Activated CD4-positive, alpha-beta T cell treated with anti-CD3 and anti-CD28 coated beads, Interleukin-2, amount 50 U/mL, for 24 hours (primary cell): ENCODE data around the gene OR5P2.
"Not testable (repeated sequence)": the region's sequence is repeated elsewhere in the genome, so short reads cannot be mapped to it uniquely, and the experiment has no call there.

ENCODE experiments used
- DNase-seq, 2 donors: peaks; one replicate each; pipeline ENCODE4 v3.0.0-alpha.2; 2020; ENCODE audit warnings: low read depth in 1 of 2, low spot score in 1 of 2

Gene OR5P2, protein sequence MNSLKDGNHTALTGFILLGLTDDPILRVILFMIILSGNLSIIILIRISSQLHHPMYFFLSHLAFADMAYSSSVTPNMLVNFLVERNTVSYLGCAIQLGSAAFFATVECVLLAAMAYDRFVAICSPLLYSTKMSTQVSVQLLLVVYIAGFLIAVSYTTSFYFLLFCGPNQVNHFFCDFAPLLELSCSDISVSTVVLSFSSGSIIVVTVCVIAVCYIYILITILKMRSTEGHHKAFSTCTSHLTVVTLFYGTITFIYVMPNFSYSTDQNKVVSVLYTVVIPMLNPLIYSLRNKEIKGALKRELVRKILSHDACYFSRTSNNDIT

GRCh38 chr11:7796842-7797241 lies at the start of gene OR5P2:
OR5P2 (minus strand) TSS chr11:7796942; CDS start chr11:7796942, 0 bp downstream.
- DNase-seq = no peak

DNA sequence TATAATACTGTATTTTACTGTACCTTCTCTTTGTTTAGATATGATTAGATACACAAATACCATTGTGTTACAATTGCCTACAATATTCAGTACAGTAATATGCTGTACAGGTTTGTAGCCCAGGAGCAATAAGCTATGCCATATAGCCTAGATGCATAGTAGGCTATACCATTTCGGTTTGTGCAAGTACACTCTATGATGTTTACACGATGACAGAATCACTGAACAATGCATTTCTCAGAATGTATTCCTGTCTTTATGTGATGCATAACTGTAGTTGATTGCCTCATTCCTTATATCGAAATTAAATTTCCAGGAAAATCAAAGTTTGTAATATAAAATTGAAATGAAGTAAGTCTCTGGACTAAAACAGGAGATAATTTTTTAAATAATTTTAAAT lies 49.3 kb upstream of the OR5P2 start:
- DNase-seq = no peak

DNA sequence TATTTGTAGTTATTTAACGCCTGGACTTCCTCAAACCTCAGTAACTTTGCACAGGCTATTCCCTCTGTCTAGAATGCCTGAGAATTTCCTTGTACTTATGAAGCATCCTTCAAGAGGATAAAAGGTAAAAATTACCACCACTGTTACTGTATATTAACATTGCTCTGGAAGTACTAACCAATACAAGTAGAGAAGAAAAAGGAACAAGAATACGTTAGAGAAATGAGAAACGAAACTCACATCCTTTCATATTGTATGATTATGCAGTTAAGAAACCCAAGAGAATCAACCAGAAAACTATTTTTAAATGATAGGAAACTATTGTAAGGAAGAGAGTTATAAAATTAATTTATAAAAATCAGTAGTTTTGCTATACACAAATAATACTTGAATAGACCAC lies 48.2 kb upstream of the OR5P2 start:
- DNase-seq = no peak

- DNase-seq = no peak
These were observed 47.8 kb upstream of the OR5P2 start for GRCh38 chr11:7844521-7844920.

- DNase-seq = no peak
These were observed 43.8 kb upstream of the OR5P2 start for GRCh38 chr11:7840578-7840977.

DNA sequence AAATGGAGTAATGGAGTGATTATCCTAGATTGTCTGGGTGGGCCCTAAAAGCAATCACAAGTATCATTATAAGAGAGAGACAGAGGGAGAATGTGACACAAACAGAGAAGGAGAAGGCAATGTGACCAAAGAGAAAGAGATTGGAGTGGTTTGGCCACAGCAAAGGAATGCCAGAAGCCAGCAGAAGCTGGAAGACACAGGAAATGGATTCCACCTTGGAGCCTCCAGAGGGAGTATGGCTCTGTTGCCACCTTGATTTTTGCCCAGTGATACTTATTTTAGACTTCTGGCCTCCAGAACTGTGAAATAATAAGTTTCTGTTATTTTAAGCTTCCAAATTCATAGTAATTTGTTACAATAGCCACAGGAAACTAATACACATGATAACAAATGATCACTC lies 36.8 kb upstream of the OR5P2 start:
- no peak for DNase-seq

GRCh38 chr11:7830740-7831139 lies 34.0 kb upstream of the OR5P2 start, which contains the start of gene OR5P3:
OR5P3 (minus strand) TSS chr11:7830840.
- no peak for DNase-seq

DNA sequence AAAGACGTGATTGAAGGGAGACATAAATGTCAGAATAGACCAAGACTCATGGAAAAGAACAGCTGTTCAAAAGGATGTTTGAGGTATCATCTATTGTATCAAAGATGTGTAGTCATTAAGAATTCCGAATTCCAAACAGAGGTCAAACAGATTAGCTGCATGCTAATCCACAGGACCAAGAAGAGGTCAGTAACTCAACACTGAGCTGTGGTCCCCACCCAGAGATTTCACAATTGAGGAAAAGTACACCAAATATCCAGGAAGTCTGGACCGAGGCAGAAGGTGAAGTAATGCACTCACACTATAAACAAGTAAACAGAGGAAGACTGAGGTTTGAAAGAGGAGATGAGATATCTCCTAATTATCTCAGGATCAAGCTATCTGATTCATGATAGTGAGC lies 29.6 kb upstream of the OR5P2 start:
- no peak for DNase-seq

GRCh38 chr11:7820417-7820816 lies 23.7 kb upstream of the OR5P2 start:
- not testable (repeated sequence) for DNase-seq

DNA sequence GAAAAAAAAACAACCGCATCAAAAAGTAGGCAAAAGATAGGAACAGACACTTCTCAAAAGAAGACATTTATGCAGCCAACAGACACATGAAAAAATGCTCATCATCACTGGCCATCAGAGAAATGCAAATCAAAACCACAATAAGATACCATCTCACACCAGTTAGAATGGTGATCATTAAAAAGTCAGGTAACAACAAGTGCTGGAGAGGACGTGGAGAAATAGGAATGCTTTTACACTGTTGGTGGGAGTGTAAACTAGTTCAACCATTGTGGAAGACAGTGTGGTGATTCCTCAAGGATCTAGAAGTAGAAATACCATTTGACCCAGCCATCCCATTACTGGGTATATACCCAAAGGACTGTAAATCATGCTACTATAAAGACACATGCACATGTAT lies 18.2 kb upstream of the OR5P2 start:
- DNase-seq = not testable (repeated sequence)

DNA sequence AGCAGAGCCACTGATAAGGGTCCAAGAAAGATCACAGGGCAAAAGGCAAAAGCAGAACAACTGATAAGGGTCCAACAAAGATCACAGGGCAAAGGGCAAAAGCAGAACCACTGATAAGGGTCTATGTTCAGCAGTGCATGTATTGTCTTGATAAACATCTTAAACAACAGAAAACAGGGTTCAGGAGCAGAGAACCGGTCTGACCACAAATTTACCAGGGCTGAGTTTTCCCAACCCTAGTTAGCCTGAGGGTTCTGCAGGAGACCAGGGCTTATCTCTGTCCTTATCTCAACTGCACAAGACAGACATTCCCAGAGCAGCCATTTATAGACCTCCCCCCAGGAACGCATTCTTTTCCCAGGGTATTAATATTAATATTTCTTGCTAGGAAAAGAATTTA lies 13.6 kb upstream of the OR5P2 start:
- DNase-seq = not testable (repeated sequence)

DNA sequence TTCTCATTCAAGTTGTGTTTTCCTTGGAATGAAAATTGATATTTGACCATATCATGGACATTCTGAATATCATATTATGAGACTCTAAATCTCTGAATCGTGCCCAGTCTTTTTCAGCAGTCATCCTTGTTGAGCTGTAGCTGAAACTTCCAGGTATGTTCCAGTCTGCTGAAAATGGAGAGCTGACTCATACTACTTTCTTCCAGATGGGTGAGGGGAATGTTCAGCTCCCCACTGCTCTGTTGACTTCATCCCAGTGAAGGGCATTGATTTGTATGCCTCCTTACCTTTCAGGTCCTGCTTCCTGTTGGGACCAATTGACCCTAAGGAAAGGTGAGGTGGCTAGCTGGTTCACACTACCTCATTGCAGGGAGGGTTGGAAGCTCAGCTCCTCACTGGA lies 3.5 kb downstream of the OR5P2 start:
- no peak for DNase-seq

DNA sequence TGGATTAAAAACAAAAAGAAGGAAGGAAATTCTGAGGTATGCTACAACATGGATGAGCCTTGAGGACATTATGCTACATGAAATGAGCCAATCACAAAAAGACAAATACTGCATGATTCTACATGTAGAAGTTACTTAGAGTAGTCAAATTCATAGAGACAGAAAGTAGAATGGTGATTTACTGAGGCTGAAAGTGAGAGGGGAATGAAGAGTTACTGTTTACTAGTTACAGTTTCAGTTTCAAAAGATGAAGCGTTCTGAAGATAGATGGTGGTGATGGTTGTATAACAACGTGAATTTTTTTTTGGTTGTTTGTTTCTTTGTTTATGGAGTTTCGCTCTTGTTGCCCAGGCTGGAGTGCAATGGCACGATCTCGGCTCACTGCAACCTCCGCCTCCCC lies 9.5 kb downstream of the OR5P2 start:
- no peak for DNase-seq

GRCh38 chr11:7775689-7776088 lies 21.1 kb downstream of the OR5P2 start:
- DNase-seq = no peak

DNA sequence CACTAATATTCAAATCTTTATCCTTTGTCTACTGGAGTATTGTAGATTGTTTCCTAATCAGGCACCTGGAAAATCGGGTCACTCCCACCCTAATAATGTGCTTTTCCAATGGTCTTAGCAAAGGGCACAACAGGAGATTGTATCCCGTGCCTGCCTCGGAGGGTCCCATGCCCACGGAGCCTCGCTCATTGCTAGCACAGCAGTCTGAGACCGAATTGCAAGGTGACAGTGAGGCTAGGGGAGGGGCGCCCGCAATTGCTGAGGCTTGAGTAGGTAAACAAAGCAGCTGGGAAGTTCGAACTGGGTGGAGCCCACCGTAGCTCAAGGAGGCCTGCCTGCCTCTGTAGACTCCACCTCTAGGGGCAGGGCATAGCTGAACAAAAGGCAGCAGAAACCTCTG lies 32.4 kb downstream of the OR5P2 start:
- DNase-seq = not testable (repeated sequence)

DNA sequence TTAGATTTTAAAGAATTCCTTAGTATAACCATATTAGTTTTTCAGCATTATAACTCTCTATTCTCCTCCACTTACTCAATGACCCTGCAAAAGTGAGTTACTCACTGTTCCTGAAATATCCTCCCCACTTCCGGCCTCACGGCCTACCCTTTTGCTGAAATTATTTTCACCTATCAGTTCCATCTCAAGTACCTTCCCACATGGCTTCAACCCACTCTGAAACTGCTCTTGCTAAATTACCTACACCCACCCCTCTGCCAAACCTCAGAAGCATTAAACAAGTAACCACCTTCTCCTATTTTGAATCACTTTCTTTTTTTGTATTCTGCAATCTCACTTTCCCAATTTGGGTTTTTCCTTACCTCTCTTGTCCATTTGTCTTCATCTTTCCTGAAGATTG lies 37.7 kb downstream of the OR5P2 start:
- no peak for DNase-seq

DNA sequence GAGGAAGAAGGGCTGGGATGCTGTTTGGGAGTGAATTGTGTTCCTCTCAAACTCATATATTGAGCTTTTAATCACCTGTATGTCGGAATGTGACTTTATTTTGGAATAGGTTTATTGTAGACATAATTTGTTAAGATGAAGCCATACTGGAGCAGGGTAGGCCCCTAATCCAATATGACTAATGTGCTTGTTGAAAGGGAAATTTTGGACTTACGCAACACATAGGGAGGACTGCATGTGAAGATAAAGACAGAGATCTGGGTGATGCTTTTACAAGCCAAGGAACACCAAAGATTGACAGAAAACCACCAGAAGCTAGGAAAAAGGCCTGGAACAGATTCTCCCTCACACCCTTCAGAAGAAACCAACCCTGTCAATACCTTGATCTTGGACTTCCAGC lies 47.3 kb downstream of the OR5P2 start:
- DNase-seq = no peak
